ENCODE results near the gene HMGN1.

Gene HMGN1, protein sequence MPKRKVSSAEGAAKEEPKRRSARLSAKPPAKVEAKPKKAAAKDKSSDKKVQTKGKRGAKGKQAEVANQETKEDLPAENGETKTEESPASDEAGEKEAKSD

DNA sequence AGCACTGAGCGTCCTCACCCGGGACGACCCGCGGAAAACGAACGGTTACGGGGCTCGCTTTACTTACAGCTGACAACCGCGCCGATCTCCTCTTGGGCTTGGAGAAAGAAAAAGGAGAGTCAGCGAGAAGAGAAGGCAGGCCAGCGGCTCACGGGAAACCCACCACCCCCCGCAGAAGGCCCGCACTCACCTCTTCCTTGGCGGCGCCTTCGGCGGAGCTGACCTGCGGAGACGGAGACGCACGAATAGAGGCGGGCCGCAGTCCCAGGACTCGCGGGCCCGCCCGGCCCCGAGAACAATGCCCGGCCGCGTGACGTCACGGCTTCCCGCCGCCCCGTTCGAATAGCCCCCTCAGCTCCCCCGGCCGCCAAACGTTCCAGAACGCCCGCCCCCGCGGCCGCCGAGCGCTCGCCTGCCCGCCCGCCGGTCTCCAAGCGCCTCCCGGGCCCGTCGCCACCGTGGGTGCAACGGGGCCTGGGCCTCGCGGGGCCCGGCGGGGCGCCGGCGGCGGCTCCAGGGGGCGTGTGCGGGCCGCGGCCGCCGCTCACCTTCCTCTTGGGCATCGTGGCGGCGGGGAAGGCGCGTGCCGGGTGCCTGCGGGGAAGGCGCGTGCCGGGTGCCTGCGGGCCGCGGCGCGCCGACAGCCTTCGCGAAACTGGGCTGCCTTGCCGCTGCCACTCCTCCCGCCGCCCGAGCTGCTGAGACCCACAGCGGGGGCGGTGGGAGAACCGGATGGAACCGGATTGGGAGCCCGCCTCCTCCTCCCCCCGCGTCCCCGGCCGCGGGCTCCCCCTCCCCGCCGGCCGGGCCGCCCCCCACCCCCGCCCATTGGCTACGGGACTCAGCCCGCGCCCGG is at the start of gene HMGN1:
Gene HMGN1 (minus strand): TSS at position 734 of the 856 bp plus-strand sequence. CDS start 171 bp downstream, at position 563.
- H3K4me1 ChIP-seq (ENCODE audit: control insufficient read depth, insufficient read depth, low read length), result no peaks in the 10 kb centered on the region
- H3K27me3 ChIP-seq (ENCODE audit: control insufficient read depth, insufficient read depth, low read length), result no peaks in the 10 kb centered on the region
- peaks cover 6% of the 10 kb centered on the region; the same call in 1 of the 2 replicates for H3K36me3 ChIP-seq (ENCODE audit: control insufficient read depth, insufficient read depth, low read length)
- no peak within 1 kb of the TSS for H3K27ac ChIP-seq (ENCODE audit: low read length)
- WGBS (ENCODE audit: insufficient coverage, insufficient read length), result no CpG with 5 or more reads among the region's 116 CpGs
- peak within 1 kb of the TSS; percentile 62 for H3K4me3 ChIP-seq (ENCODE audit: low read length)
- no peaks in the 10 kb centered on the region for H3K9me3 ChIP-seq (ENCODE audit: control insufficient read depth, insufficient read depth, low read length)
- DNase-seq (ENCODE audit: low read depth, low spot score), result peak; percentile 41

DNA sequence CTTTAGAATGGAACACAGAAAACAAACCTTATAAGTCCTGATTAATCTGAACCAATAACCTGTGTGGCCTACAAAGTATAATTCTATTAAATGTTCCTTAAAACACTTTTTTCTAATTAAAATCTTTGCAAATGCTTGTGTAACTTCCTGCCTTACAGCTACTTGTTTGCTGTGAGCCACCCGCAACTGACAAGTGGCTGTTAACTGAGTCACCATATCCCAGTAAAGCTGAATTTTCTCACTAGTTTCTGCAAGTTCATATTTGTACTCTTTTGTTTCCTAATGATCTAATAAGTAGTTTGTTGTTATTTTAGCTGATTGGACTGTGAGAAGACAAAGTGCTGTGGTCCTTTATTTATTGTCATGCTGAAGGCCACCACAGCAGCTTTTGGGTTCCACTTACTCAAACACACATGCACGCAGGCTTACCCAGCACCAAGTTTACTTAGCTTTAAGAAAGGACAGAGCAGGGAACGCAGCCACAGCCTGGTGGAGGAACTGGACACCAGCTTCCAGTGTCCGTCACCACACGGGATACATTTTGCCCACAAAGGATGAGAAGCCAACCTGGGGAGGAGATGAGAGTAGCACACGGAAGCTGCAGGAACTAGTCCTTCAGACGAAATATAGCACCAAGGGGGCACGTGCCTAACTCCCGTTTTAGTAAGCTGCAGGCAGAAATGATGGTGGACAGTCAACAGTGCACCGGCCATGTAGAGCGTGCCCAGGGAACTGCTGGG is 48.9 kb upstream of the HMGN1 start:
- Histone ChIP-seq H3K27me3 (ENCODE audit: control insufficient read depth, insufficient read depth, low read length) (no peaks in the 10 kb centered on the region), H3K36me3 (ENCODE audit: control insufficient read depth, insufficient read depth, low read length) (peaks cover under 1% of the 10 kb centered on the region; the same call in 1 of the 2 replicates), H3K4me1 (ENCODE audit: control insufficient read depth, insufficient read depth, low read length) (no peaks in the 10 kb centered on the region), H3K9me3 (ENCODE audit: control insufficient read depth, insufficient read depth, low read length) (no peaks in the 10 kb centered on the region), H3K27ac (ENCODE audit: low read length) (no peak overlapping the region), H3K4me3 (ENCODE audit: low read length) (no peak overlapping the region)
- WGBS (ENCODE audit: insufficient coverage, insufficient read length), result no CpG with 5 or more reads among the region's 11 CpGs
- DNase-seq (ENCODE audit: low read depth, low spot score), result no peak

DNA sequence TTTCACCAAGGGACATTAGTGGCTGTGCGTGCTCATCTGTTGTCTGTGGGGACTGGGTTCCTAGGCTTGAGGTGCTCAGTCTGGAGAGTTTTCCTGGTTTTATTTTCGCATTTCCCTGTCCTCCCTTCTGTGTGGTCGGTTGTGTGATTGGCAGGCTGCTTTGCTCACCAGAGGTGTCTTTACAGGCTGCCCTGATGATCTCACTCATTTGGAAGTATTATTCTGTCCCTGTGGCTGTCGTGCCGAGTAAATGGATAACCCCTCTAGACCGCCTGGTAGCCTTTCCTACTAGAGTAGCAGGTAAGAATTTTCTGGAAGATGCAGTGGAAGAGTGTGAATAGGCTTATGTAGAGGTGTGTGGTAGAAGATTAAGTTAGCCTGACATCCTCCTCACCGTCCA is 44.1 kb upstream of the HMGN1 start:
- H3K4me1 ChIP-seq (ENCODE audit: control insufficient read depth, insufficient read depth, low read length), result peaks cover 2% of the 10 kb centered on the region; the same call in 1 of the 2 replicates
- H3K9me3 ChIP-seq (ENCODE audit: control insufficient read depth, insufficient read depth, low read length), result no peaks in the 10 kb centered on the region
- DNase-seq (ENCODE audit: low read depth, low spot score), result no peak
- WGBS (ENCODE audit: insufficient coverage, insufficient read length), result no CpG with 5 or more reads among the region's 7 CpGs
- no peak overlapping the region for H3K4me3 ChIP-seq (ENCODE audit: low read length)
- H3K27ac ChIP-seq (ENCODE audit: low read length), result no peak overlapping the region
- peaks cover 2% of the 10 kb centered on the region; the same call in 1 of the 2 replicates for H3K36me3 ChIP-seq (ENCODE audit: control insufficient read depth, insufficient read depth, low read length)
- no peaks in the 10 kb centered on the region for H3K27me3 ChIP-seq (ENCODE audit: control insufficient read depth, insufficient read depth, low read length)

DNA sequence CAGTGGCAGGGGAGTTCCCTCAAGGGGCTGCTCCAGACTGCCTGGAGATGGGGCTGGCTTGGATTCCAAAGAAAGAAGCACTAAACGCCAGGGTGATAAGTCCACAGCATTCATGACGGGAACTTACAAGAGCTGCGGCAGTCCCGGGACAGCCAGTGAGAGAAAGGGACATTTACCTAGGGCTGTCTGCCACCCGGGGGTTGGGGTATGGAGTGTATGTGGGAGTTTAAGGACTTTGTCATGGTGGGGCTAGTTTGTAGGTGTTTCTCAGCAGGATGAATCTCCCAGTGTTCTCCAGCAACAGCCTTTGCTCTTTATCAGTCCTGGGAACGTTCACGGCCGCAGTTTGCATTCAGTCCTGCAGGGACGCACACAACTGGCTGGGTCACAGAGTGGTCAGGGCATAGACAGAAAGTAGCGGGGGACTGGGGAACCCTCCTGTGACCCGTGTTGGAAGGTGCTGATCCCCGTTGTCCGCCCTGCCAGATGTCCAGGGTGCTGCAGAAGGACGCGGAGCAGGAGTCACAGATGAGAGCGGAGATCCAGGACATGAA is 41.4 kb upstream of the HMGN1 start:
- Histone ChIP-seq H3K27ac (ENCODE audit: low read length) (no peak overlapping the region), H3K9me3 (ENCODE audit: control insufficient read depth, insufficient read depth, low read length) (no peaks in the 10 kb centered on the region), H3K4me1 (ENCODE audit: control insufficient read depth, insufficient read depth, low read length) (peaks cover 2% of the 10 kb centered on the region), H3K27me3 (ENCODE audit: control insufficient read depth, insufficient read depth, low read length) (no peaks in the 10 kb centered on the region), H3K36me3 (ENCODE audit: control insufficient read depth, insufficient read depth, low read length) (peaks cover 2% of the 10 kb centered on the region; the same call in 1 of the 2 replicates), H3K4me3 (ENCODE audit: low read length) (no peak overlapping the region)
- no CpG with 5 or more reads among the region's 16 CpGs for WGBS (ENCODE audit: insufficient coverage, insufficient read length)
- no peak for DNase-seq (ENCODE audit: low read depth, low spot score)

DNA sequence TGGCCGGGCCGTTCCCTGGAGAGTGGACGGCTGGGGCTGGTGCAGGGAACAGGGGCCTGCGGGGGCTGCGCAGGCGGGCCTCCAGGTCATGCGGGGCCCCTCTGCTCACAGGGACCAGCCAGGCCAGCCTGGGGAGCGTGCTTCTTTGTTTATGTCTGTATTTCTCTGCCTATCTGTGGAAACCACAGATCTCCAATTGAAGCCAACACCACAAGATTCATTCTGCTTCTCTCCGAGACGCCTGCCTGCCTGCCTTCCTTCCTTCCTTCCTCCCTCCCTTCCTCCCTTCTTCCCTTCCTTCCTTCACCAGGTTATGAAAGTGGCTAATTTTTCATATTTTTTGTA is 39.9 kb upstream of the HMGN1 start:
- peaks cover 2% of the 10 kb centered on the region; the same call in 1 of the 2 replicates for H3K36me3 ChIP-seq (ENCODE audit: control insufficient read depth, insufficient read depth, low read length)
- no peak overlapping the region for H3K4me3 ChIP-seq (ENCODE audit: low read length)
- no peak overlapping the region for H3K27ac ChIP-seq (ENCODE audit: low read length)
- no peak for DNase-seq (ENCODE audit: low read depth, low spot score)
- peaks cover 2% of the 10 kb centered on the region for H3K4me1 ChIP-seq (ENCODE audit: control insufficient read depth, insufficient read depth, low read length)
- H3K27me3 ChIP-seq (ENCODE audit: control insufficient read depth, insufficient read depth, low read length), result no peaks in the 10 kb centered on the region
- WGBS (ENCODE audit: insufficient coverage, insufficient read length), result no CpG with 5 or more reads among the region's 10 CpGs
- no peaks in the 10 kb centered on the region for H3K9me3 ChIP-seq (ENCODE audit: control insufficient read depth, insufficient read depth, low read length)

DNA sequence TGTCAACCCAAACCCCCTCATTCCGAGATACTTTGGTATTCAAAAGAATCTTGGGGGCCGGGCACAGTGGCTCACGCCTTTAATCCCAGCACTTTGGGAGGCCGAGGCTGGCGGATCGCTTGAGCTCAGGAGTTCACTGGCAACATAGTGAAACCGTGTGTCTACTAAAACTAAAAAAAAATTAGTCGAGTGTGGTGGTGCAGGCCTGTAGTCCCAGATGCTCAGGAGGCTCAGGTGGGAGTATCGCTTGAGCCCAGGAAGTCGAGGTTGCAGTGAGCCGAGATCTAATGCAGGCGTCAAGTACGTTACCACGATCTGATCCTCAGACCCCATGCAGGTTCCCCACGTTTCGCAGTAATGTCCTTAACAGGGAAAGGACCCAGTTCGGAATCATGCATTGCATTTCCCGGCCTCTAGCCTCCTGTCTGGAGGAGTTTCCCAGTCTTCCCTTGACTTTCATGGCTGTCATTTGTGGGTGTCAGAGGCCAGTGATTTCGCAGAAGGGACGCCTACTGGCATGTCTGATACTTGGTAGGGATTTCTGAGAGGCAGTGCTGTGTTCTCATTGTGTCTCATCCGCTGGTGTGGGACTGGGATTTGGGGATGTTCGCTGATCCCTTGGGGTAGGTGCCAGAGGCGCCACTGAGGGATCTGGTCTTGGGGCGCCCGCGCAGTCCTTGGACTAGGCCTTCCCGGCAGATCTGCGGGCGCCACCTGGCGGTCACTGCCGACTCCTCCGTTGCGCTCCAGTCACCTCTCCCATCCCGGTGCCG is 39.3 kb upstream of the HMGN1 start:
- Histone ChIP-seq H3K4me1 (ENCODE audit: control insufficient read depth, insufficient read depth, low read length) (peaks cover 2% of the 10 kb centered on the region), H3K27ac (ENCODE audit: low read length) (no peak overlapping the region), H3K4me3 (ENCODE audit: low read length) (no peak overlapping the region; the same call in 1 of the 2 replicates), H3K9me3 (ENCODE audit: control insufficient read depth, insufficient read depth, low read length) (no peaks in the 10 kb centered on the region), H3K27me3 (ENCODE audit: control insufficient read depth, insufficient read depth, low read length) (no peaks in the 10 kb centered on the region), H3K36me3 (ENCODE audit: control insufficient read depth, insufficient read depth, low read length) (peaks cover 2% of the 10 kb centered on the region; the same call in 1 of the 2 replicates)
- peak; percentile 88 for DNase-seq (ENCODE audit: low read depth, low spot score)
- no CpG with 5 or more reads among the region's 35 CpGs for WGBS (ENCODE audit: insufficient coverage, insufficient read length)

DNA sequence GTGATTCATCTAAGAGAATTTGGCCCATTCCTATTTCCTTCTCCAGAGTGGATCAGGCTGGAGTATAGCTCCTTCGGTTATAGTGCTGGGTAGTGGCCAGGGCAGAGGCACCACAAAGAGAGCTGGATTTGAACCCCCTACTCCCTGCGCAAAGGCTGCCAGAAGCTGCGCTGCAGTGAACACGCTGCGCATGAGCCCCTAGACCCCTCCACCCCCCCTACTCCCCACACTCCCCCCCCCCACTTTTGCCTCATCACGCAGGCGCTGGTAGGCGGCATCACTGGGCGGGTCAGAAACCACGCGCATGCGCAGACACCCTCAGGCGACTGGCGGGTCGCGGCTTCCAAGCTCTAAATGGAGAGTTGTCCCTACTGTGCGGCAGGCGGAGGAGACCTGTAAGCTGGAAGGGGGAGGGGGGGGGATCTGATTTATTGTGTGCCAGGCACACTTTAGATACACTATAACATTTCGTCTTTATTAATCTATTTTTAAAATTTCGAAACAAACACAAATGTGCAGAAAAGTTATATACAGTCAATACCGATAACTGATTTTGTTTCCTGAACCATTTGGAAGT is 38.7 kb upstream of the HMGN1 start:
- DNase-seq (ENCODE audit: low read depth, low spot score), result peak; percentile 91
- Histone ChIP-seq H3K36me3 (ENCODE audit: control insufficient read depth, insufficient read depth, low read length) (no peaks in the 10 kb centered on the region; the same call in 1 of the 2 replicates), H3K4me3 (ENCODE audit: low read length) (peak overlapping the region; percentile 1; the same call in 1 of the 2 replicates), H3K4me1 (ENCODE audit: control insufficient read depth, insufficient read depth, low read length) (peaks cover 2% of the 10 kb centered on the region), H3K27ac (ENCODE audit: low read length) (no peak overlapping the region), H3K27me3 (ENCODE audit: control insufficient read depth, insufficient read depth, low read length) (no peaks in the 10 kb centered on the region), H3K9me3 (ENCODE audit: control insufficient read depth, insufficient read depth, low read length) (no peaks in the 10 kb centered on the region)
- no CpG with 5 or more reads among the region's 21 CpGs for WGBS (ENCODE audit: insufficient coverage, insufficient read length)

DNA sequence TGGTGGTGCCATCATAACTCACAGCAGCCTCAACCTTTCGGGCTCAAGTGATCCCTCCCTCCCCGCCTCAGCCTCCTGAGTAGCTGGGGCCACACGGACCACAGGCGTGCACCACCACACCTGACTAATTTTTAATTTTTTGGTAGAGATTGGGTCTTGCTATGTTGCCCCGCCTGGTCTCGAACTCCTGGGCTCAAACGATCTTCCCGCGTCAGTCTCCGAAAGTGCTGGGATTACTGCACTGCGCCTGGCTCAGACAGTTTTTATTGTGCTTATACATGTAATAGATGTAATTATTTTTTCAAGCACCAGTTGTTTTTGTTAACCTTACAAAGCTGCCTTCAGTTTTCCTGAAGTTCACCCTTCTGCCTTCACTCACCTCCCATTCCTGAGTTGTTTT is 38.0 kb upstream of the HMGN1 start:
- Histone ChIP-seq H3K9me3 (ENCODE audit: control insufficient read depth, insufficient read depth, low read length) (no peaks in the 10 kb centered on the region), H3K27ac (ENCODE audit: low read length) (no peak overlapping the region), H3K4me3 (ENCODE audit: low read length) (no peak overlapping the region), H3K4me1 (ENCODE audit: control insufficient read depth, insufficient read depth, low read length) (peaks cover 2% of the 10 kb centered on the region), H3K27me3 (ENCODE audit: control insufficient read depth, insufficient read depth, low read length) (no peaks in the 10 kb centered on the region), H3K36me3 (ENCODE audit: control insufficient read depth, insufficient read depth, low read length) (no peaks in the 10 kb centered on the region; the same call in 1 of the 2 replicates)
- DNase-seq (ENCODE audit: low read depth, low spot score), result no peak
- no CpG with 5 or more reads among the region's 11 CpGs for WGBS (ENCODE audit: insufficient coverage, insufficient read length)

DNA sequence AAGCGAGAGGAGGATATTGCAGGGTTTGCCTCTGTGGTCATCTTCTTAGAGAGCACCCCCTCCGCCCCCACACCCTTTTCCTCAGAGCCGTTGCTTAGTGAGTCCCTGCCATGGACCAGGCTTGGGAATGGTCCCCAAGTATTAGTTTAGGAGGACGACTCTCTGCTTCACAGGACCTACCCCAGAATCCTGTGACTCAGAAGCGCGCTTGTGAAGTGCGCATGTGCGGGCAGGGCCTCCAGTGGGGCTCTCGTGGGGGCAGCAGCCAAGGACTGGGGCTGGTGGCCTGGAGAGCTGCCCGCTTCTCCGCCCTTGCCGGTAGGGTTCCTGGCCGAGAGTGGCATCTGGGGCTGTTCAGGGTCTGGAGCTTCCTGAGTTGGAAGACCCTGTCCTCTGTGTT is 37.3 kb upstream of the HMGN1 start:
- Histone ChIP-seq H3K27me3 (ENCODE audit: control insufficient read depth, insufficient read depth, low read length) (no peaks in the 10 kb centered on the region), H3K4me3 (ENCODE audit: low read length) (no peak overlapping the region), H3K9me3 (ENCODE audit: control insufficient read depth, insufficient read depth, low read length) (no peaks in the 10 kb centered on the region), H3K27ac (ENCODE audit: low read length) (no peak overlapping the region), H3K4me1 (ENCODE audit: control insufficient read depth, insufficient read depth, low read length) (peaks cover 2% of the 10 kb centered on the region), H3K36me3 (ENCODE audit: control insufficient read depth, insufficient read depth, low read length) (no peaks in the 10 kb centered on the region)
- DNase-seq (ENCODE audit: low read depth, low spot score), result no peak
- WGBS (ENCODE audit: insufficient coverage, insufficient read length), result no CpG with 5 or more reads among the region's 13 CpGs
